ENCODE measurements around the gene ABTB2. TPM values are rescaled to one million over a fixed set of nuclear protein-coding genes. Genes with fewer than 3 reads are reported as not detected.

ABTB2 gene
- total and polyA plus RNA-seq, 2 experiments from 2014 or later: 12.4 to 14.3 TPM

DNA sequence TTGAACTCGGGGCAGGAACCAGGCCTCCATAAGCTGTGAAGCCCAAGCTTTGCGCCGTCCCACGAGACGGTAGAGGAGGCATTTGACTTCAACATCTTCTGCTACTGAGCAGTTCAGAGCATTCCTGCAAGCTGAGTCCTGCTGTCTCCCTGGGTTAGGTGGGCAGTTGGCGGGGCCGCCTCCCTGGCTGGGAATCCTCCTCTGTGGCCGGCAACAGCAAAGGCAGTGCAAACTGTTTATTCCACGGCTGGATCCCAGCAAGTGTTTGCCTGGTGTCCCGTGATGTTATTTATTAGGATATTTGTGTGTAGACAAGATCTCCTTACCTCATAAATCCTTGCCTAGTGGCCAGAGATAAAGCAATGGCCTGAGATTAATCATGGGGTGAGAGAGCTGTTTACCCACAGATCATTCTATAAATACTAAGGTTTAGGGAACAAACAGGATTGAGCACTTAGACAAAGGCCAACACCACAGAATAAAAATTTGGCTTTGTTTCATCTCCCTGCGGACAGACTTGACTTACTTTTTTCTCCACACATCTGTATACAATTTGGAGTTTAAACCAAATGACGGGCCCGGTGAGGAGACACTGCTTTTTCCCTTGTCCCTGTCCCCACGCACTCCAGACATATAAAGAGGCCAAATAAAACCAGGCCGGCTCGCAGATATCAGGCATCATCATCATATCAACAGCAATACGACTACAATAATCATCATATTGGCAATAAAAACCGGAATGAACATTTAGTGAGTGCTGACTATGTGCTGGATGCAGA, 189.0 kb downstream of the ABTB2 start:
- peak overlapping the region; percentile 62 for H3K27ac ChIP-seq

DNA sequence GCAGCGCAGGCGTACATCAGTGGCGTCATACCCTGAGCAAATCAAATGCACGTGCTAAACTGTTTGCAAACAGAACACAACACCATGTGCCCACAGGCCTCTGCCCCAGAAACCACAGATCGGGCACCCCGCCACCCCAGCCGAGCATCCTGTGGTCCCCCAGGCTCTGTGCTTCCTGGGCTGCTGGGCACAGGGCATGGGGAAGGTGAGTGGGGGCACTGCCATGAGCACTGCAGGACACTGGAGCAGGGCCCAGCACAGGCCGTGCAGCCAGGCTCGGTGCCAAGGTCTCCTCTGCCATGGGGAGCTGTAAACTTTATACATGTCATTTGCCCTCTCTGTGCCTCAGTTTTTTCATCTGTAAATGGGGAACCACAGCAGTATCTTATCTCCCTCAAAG, 189.8 kb downstream of the ABTB2 start:
- Histone ChIP-seq H3K27me3 (no peaks in the 10 kb centered on the region), H3K36me3 (replicated peaks; ENCODE audit: insufficient read depth, low read depth) (no peaks in the 10 kb centered on the region), H3K9me3 (ENCODE audit: low read depth) (no peaks in the 10 kb centered on the region), H3K4me1 (ENCODE audit: insufficient read depth) (peaks cover 18% of the 10 kb centered on the region), H4K20me1 (ENCODE audit: insufficient read depth, poor library complexity, severe bottlenecking) (no peaks in the 10 kb centered on the region), H3K27ac (peak overlapping the region; percentile 62), H3K4me2 (no peak overlapping the region), H2AFZ (no peak overlapping the region), H3K79me2 (no peaks in the 10 kb centered on the region), H3K9me2 (replicated peaks; ENCODE audit: insufficient read depth) (no peaks in the 10 kb centered on the region), H3K4me3 (no peak overlapping the region)
- DNase-seq (ENCODE audit: low spot score): no peak
- TF ChIP-seq, protein P1, sequence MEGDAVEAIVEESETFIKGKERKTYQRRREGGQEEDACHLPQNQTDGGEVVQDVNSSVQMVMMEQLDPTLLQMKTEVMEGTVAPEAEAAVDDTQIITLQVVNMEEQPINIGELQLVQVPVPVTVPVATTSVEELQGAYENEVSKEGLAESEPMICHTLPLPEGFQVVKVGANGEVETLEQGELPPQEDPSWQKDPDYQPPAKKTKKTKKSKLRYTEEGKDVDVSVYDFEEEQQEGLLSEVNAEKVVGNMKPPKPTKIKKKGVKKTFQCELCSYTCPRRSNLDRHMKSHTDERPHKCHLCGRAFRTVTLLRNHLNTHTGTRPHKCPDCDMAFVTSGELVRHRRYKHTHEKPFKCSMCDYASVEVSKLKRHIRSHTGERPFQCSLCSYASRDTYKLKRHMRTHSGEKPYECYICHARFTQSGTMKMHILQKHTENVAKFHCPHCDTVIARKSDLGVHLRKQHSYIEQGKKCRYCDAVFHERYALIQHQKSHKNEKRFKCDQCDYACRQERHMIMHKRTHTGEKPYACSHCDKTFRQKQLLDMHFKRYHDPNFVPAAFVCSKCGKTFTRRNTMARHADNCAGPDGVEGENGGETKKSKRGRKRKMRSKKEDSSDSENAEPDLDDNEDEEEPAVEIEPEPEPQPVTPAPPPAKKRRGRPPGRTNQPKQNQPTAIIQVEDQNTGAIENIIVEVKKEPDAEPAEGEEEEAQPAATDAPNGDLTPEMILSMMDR (IDR thresholded peaks at IDR 0.05; ENCODE audit: poor library complexity): no peak
- no peak for TF ChIP-seq EZH2 (IDR thresholded peaks at IDR 0.05; ENCODE audit: borderline replicate concordance)
- no peak for TF ChIP-seq EZH2phosphoT487 (IDR thresholded peaks at IDR 0.05; ENCODE audit: low read depth, severe bottlenecking, unreplicated experiment)
- WGBS (ENCODE audit: low lambda C conversion rate, missing lambda C conversion rate): 92% methylated on average over 9 of the region's 9 CpGs

More for the DNA sequence above, 189.0 kb downstream of the ABTB2 start:
- Histone ChIP-seq H3K4me2 (no peak overlapping the region), H3K79me2 (no peaks in the 10 kb centered on the region), H3K4me3 (no peak overlapping the region), H4K20me1 (ENCODE audit: insufficient read depth, poor library complexity, severe bottlenecking) (no peaks in the 10 kb centered on the region), H3K27me3 (no peaks in the 10 kb centered on the region), H3K9me2 (replicated peaks; ENCODE audit: insufficient read depth) (no peaks in the 10 kb centered on the region), H3K4me1 (ENCODE audit: insufficient read depth) (peaks cover 18% of the 10 kb centered on the region), H2AFZ (no peak overlapping the region), H3K9me3 (ENCODE audit: low read depth) (no peaks in the 10 kb centered on the region), H3K36me3 (replicated peaks; ENCODE audit: insufficient read depth, low read depth) (no peaks in the 10 kb centered on the region)
- no peak for TF ChIP-seq EZH2 (IDR thresholded peaks at IDR 0.05; ENCODE audit: borderline replicate concordance)
- 47% methylated on average over 18 of the region's 18 CpGs for WGBS (ENCODE audit: low lambda C conversion rate, missing lambda C conversion rate)
- DNase-seq (ENCODE audit: low spot score): peak; percentile 39

DNA sequence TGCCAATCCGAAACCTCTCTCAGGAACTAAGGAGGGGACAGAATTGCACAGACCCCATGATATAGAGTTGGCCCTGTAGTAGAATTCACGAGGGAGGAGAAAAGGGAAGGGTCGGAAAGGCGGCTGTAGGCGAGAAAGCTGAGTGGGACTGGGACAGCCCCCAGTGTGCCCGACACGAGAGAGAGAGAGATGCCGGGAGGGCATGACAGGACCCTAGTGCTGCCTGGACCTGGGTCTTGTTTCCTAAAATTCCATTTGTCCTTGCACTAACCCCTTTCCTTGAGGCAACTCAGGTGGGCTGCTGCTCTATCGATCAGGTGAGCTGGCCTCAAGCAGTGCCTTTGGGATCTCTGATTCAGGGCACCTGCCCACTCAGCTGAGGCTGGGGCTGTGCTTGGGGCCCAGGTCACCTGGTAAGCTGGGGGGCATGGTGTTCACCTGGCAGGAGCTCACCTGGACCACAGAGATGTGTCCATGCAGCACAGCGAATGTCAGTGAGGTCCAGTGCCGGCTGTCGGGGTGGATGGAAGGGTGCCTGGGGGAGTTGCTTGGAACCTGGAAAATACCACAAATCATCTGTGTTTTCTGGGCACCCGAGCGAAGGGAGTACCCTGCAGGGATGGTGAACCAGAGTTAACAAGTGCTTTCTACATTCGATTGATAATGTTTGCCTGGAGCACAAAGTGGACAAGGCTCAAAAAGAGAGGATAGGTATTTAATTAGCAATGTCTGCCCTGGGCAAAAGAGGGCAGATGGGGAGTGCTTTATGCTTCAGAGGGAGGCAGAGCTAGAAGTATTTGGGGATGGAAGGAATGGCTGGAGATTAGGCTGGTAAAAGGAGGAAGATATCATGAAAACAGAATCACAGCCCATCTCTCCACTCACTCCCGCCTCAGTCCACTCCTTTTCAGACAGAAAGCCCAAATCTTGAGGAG, 190.7 kb downstream of the ABTB2 start:
- no peak overlapping the region for H2AFZ ChIP-seq
- no peaks in the 10 kb centered on the region for H3K9me2 ChIP-seq (replicated peaks; ENCODE audit: insufficient read depth)
- no peak overlapping the region for H3K4me3 ChIP-seq
- H3K36me3 ChIP-seq (replicated peaks; ENCODE audit: insufficient read depth, low read depth): no peaks in the 10 kb centered on the region
- WGBS (ENCODE audit: low lambda C conversion rate, missing lambda C conversion rate): 96% methylated on average over 16 of the region's 16 CpGs
- no peak for DNase-seq (ENCODE audit: low spot score)
- no peak overlapping the region for H3K4me2 ChIP-seq
- TF ChIP-seq EZH2phosphoT487 (IDR thresholded peaks at IDR 0.05; ENCODE audit: low read depth, severe bottlenecking, unreplicated experiment) (no peak), EZH2 (IDR thresholded peaks at IDR 0.05; ENCODE audit: borderline replicate concordance) (no peak)
- TF ChIP-seq, protein P1 (IDR thresholded peaks at IDR 0.05; ENCODE audit: poor library complexity): no peak
- H4K20me1 ChIP-seq (ENCODE audit: insufficient read depth, poor library complexity, severe bottlenecking): no peaks in the 10 kb centered on the region
- peaks cover 18% of the 10 kb centered on the region for H3K4me1 ChIP-seq (ENCODE audit: insufficient read depth)
- H3K9me3 ChIP-seq (ENCODE audit: low read depth): no peaks in the 10 kb centered on the region
- H3K79me2 ChIP-seq: no peaks in the 10 kb centered on the region
- H3K27ac ChIP-seq: no peak overlapping the region
- H3K27me3 ChIP-seq: no peaks in the 10 kb centered on the region
